SK-N-SH treated with all-trans-retinoic acid at 6 μM for 48 hours (cell line): ENCODE results near the gene TGM1.

Experiments used
- ATAC-seq: fragments of 200-7000 bp; cut with Tn5 transposase; 3 replicates; pipeline ENCODE4 v1.9.1; 2020; ENCODE audit warnings: mild to moderate bottlenecking, moderate library complexity
- ARNTL ChIP-seq: fragments of 450-650 bp; formaldehyde crosslinking; IDR thresholded peaks from 2 replicates; pipeline ENCODE4 v1.5.0; 2020; ENCODE audit warnings: low read depth, mild to moderate bottlenecking, moderate library complexity, borderline replicate concordance
- CREB5 ChIP-seq: fragments of 250-450 bp; sonication (Bioruptor Pico); IDR thresholded peaks from 2 replicates; pipeline ENCODE4 v1.5.1; 2020; ENCODE audit warnings: low read depth, mild to moderate bottlenecking, moderate library complexity
- CSDC2 ChIP-seq: fragments of 250-450 bp; sonication (Bioruptor Pico); IDR thresholded peaks from 2 replicates; pipeline ENCODE4 v1.5.0; 2020; ENCODE audit warnings: mild to moderate bottlenecking, moderate library complexity
- CSRNP3 ChIP-seq: fragments of 250-450 bp; sonication (Bioruptor Pico); IDR thresholded peaks from 2 replicates; pipeline ENCODE4 v1.5.1; 2021; ENCODE audit warnings: mild to moderate bottlenecking, moderate library complexity
- ESRRG ChIP-seq: fragments of 250-450 bp; sonication (Bioruptor Pico); IDR thresholded peaks from 2 replicates; pipeline ENCODE4 v1.6.1; 2021; ENCODE audit warnings: mild to moderate bottlenecking
- GLIS3 ChIP-seq: fragments of 250-450 bp; sonication (Bioruptor Pico); IDR thresholded peaks from 2 replicates; pipeline ENCODE4 v1.5.0; 2020; ENCODE audit warnings: mild to moderate bottlenecking, moderate library complexity
- OSR1 ChIP-seq: fragments of 250-450 bp; sonication (Bioruptor Pico); IDR thresholded peaks from 2 replicates; pipeline ENCODE4 v1.8.0; 2022; ENCODE audit warnings: moderate library complexity, mild to moderate bottlenecking, inconsistent platforms
- PATZ1 ChIP-seq: fragments of 250-450 bp; sonication (Bioruptor Pico); IDR thresholded peaks from 2 replicates; pipeline ENCODE4 v1.8.0; 2020; ENCODE audit warnings: mild to moderate bottlenecking, moderate library complexity, borderline replicate concordance
- PPARA ChIP-seq: fragments of 250-450 bp; sonication (Bioruptor Pico); IDR thresholded peaks from 2 replicates; pipeline ENCODE4 v1.5.0; 2020; ENCODE audit warnings: mild to moderate bottlenecking, borderline replicate concordance
- RARB ChIP-seq: fragments of 250-450 bp; sonication (Bioruptor Pico); IDR thresholded peaks from 2 replicates; pipeline ENCODE4 v1.8.0; 2021; ENCODE audit warnings: mild to moderate bottlenecking, moderate library complexity
- SNAI2 ChIP-seq: fragments of 250-450 bp; sonication (Bioruptor Pico); IDR thresholded peaks from 2 replicates; pipeline ENCODE4 v1.5.0; 2020; ENCODE audit warnings: mild to moderate bottlenecking, moderate library complexity
- TCF4 ChIP-seq: fragments of 250-450 bp; sonication (Bioruptor Pico); IDR thresholded peaks from 2 replicates; pipeline ENCODE4 v1.8.0; 2021; ENCODE audit warnings: mild to moderate bottlenecking, moderate library complexity, borderline replicate concordance
- TOX ChIP-seq: fragments of 250-450 bp; sonication (Bioruptor Pico); IDR thresholded peaks from 2 replicates; pipeline ENCODE4 v1.8.0; 2021; ENCODE audit warnings: mild to moderate bottlenecking, moderate library complexity, borderline replicate concordance
- ZC3H10 ChIP-seq: fragments of 250-450 bp; sonication (Bioruptor Pico); IDR thresholded peaks from 2 replicates; pipeline ENCODE4 v1.5.1; 2021; ENCODE audit warnings: mild to moderate bottlenecking, moderate library complexity
- ZFP3 ChIP-seq: fragments of 250-450 bp; sonication (Bioruptor Pico); IDR thresholded peaks from 2 replicates; pipeline ENCODE4 v1.5.0; 2020; ENCODE audit warnings: mild to moderate bottlenecking, moderate library complexity
- ZFP30 ChIP-seq: fragments of 450-650 bp; formaldehyde crosslinking; IDR thresholded peaks from 2 replicates; pipeline ENCODE4 v1.5.0; 2022; ENCODE audit warnings: mild to moderate bottlenecking, moderate library complexity
- ZNF565 ChIP-seq: fragments of 450-650 bp; formaldehyde crosslinking; conservative IDR thresholded peaks from 2 replicates; pipeline ENCODE4 v1.5.0; 2020; ENCODE audit warnings: low read depth, mild to moderate bottlenecking, moderate library complexity
- ZNF70 ChIP-seq: fragments of 450-650 bp; formaldehyde crosslinking; IDR thresholded peaks from 2 replicates; pipeline ENCODE4 v1.5.0; 2020; ENCODE audit warnings: mild to moderate bottlenecking, moderate library complexity
- ZNF8 ChIP-seq: fragments of 450-650 bp; formaldehyde crosslinking; IDR thresholded peaks from 2 replicates; pipeline ENCODE4 v1.5.0; 2020; ENCODE audit warnings: mild to moderate bottlenecking, moderate library complexity

The TGM1 gene

GRCh38 chr14:24279301-24280186, 16.6 kb upstream of the TGM1 start (continued):
- TF ChIP-seq CREB5 (CRISPR knock-in tag), result no peak
- TF ChIP-seq OSR1 (CRISPR knock-in tag), result no peak
- no peak for TF ChIP-seq ZNF8 (CRISPR knock-in tag)
- no peak for TF ChIP-seq ZFP3 (CRISPR knock-in tag)
- TF ChIP-seq CSDC2, result no peak
- TF ChIP-seq ARNTL (CRISPR knock-in tag), result no peak
- TF ChIP-seq GLIS3 (CRISPR knock-in tag), result no peak

- ATAC-seq, result no peak
- no peak for TF ChIP-seq PATZ1
- no peak for TF ChIP-seq RARB (CRISPR knock-in tag)
- no peak for TF ChIP-seq ZFP3 (CRISPR knock-in tag)
- TF ChIP-seq SNAI2, result no peak
Measured at GRCh38 chr14:24278424-24278823, 15.4 kb upstream of the TGM1 start.

- ATAC-seq, result no peak
- TF ChIP-seq PPARA (CRISPR knock-in tag), result no peak
- no peak for TF ChIP-seq GLIS3 (CRISPR knock-in tag)
- no peak for TF ChIP-seq ZNF565 (CRISPR knock-in tag)
- no peak for TF ChIP-seq CSDC2
- no peak for TF ChIP-seq ZC3H10 (CRISPR knock-in tag)
Measured at GRCh38 chr14:24277606-24278321, 14.8 kb upstream of the TGM1 start.

- TF ChIP-seq ZNF8 (CRISPR knock-in tag) (no peak), TCF4 (no peak), SNAI2 (no peak), GLIS3 (CRISPR knock-in tag) (no peak), CSDC2 (no peak), ZFP3 (CRISPR knock-in tag) (no peak), CSRNP3 (CRISPR knock-in tag) (no peak), PPARA (CRISPR knock-in tag) (no peak), ZNF70 (CRISPR knock-in tag) (no peak), ESRRG (CRISPR knock-in tag) (no peak), CREB5 (CRISPR knock-in tag) (no peak), ZNF565 (CRISPR knock-in tag) (no peak), PATZ1 (no peak), OSR1 (CRISPR knock-in tag) (no peak), TOX (CRISPR knock-in tag) (no peak), ZC3H10 (CRISPR knock-in tag) (no peak), ZFP30 (CRISPR knock-in tag) (no peak)
- ATAC-seq, result no peak
Measured at GRCh38 chr14:24277071-24277470, 14.1 kb upstream of the TGM1 start.
